GM23338 (cell line): ENCODE data around the gene ADGRB3. TPM values are rescaled to one million over a fixed set of nuclear protein-coding genes. Genes with fewer than 3 reads are reported as not detected.

Experiments
- ATAC-seq: fragments of 200-7000 bp; cut with Tn5 transposase; 3 replicates; pipeline ENCODE4 v1.9.1; 2020
- DNase-seq: peaks from one replicate; pipeline ENCODE4 v3.0.0-alpha.2; 2015; ENCODE audit warnings: low spot score
- H2AFZ ChIP-seq: fragments of 200-600 bp; sonication (generic); 2 replicates; pipeline ENCODE4 v1.8.0; 2016; ENCODE audit warnings: antibody characterized with exemption, mild to moderate bottlenecking, moderate library complexity
- H3F3A ChIP-seq: fragments of 200-600 bp; sonication (generic); replicated peaks from 2 replicates; pipeline ENCODE4 v1.8.0; 2017; ENCODE audit warnings: antibody characterized with exemption, mixed run types, low read depth
- H3K27ac ChIP-seq: fragments of 200-600 bp; sonication (generic); 2 replicates; pipeline ENCODE4 v1.6.1; 2016; ENCODE audit warnings: low read depth
- H3K27me3 ChIP-seq: fragments of 200-600 bp; sonication (generic); 2 replicates; pipeline ENCODE4 v1.8.0; 2016; ENCODE audit warnings: mild to moderate bottlenecking, mixed run types, moderate library complexity; ENCODE audit not compliant: insufficient read depth
- H3K36me3 ChIP-seq: fragments of 200-600 bp; sonication (generic); 2 replicates; pipeline ENCODE4 v1.8.0; 2016; ENCODE audit warnings: mild to moderate bottlenecking; ENCODE audit not compliant: insufficient read depth
- H3K4me1 ChIP-seq: fragments of 200-600 bp; sonication (generic); 2 replicates; pipeline ENCODE4 v1.8.0; 2016; ENCODE audit warnings: mild to moderate bottlenecking, moderate library complexity; ENCODE audit not compliant: insufficient read depth
- H3K4me2 ChIP-seq: fragments of 200-600 bp; sonication (generic); 2 replicates; pipeline ENCODE4 v1.7.1; 2017; ENCODE audit warnings: mixed run types
- H3K4me3 ChIP-seq: fragments of 200-600 bp; sonication (generic); 2 replicates; pipeline ENCODE4 v1.6.1; 2016; ENCODE audit warnings: mixed run types
- H3K79me2 ChIP-seq: fragments of 200-600 bp; sonication (generic); replicated peaks from 2 replicates; pipeline ENCODE4 v1.8.0; 2017; ENCODE audit warnings: mild to moderate bottlenecking; ENCODE audit not compliant: insufficient read depth
- H3K9me2 ChIP-seq: fragments of 200-600 bp; sonication (generic); 2 replicates; pipeline ENCODE4 v1.8.0; 2017; ENCODE audit not compliant: insufficient read depth
- H4K20me1 ChIP-seq: fragments of 200-600 bp; sonication (generic); replicated peaks from 2 replicates; pipeline ENCODE4 v1.8.0; 2017; ENCODE audit warnings: mild to moderate bottlenecking; ENCODE audit not compliant: insufficient read depth
- H3K27ac Mint-ChIP-seq: 2 replicates; pipeline ENCODE4 v1.8.0; 2020; ENCODE audit warnings: inconsistent platforms, mild to moderate bottlenecking, moderate library complexity, mixed read lengths
- H3K27me3 Mint-ChIP-seq: 3 replicates; pipeline ENCODE4 v1.8.0; 2022; ENCODE audit warnings: low read depth, mild to moderate bottlenecking, moderate library complexity, mixed read lengths, inconsistent platforms; ENCODE audit not compliant: insufficient read depth, poor library complexity
- H3K36me3 Mint-ChIP-seq: 3 replicates; pipeline ENCODE4 v1.8.0; 2021; ENCODE audit warnings: low read depth, mild to moderate bottlenecking, inconsistent platforms, moderate library complexity, mixed read lengths
- H3K4me1 Mint-ChIP-seq: 3 replicates; pipeline ENCODE4 v1.8.0; 2020; ENCODE audit warnings: mild to moderate bottlenecking, inconsistent platforms, mixed read lengths
- H3K4me3 Mint-ChIP-seq: 3 replicates; pipeline ENCODE4 v1.8.0; 2021; ENCODE audit warnings: moderate library complexity, mild to moderate bottlenecking, inconsistent platforms, mixed read lengths
- H3K9me3 Mint-ChIP-seq: 3 replicates; pipeline ENCODE4 v1.8.0; 2020; ENCODE audit warnings: moderate library complexity, mild to moderate bottlenecking, inconsistent platforms, mixed read lengths
- CREB1 ChIP-seq: fragments of 250-450 bp; sonication (Bioruptor Pico); IDR thresholded peaks from 2 replicates; pipeline ENCODE4 v1.5.0; 2020; ENCODE audit warnings: low read depth, mild to moderate bottlenecking, moderate library complexity
- POLR2AphosphoS5 ChIP-seq: IDR thresholded peaks from 2 replicates; pipeline ENCODE4 v1.6.1; 2016; ENCODE audit warnings: antibody characterized with exemption, low read depth
- ZNF331 ChIP-seq: fragments of 250-450 bp; sonication (Bioruptor Pico); IDR thresholded peaks from 2 replicates; pipeline ENCODE4 v1.5.0; 2020; ENCODE audit warnings: low read depth, mild to moderate bottlenecking, moderate library complexity
- polyA plus RNA-seq: library from polyadenylated mRNA; unstranded; fragments of >200 nt; fragmentation: Nextera tagmentation; extraction: Ambion mirVana; gene quantifications from 2 replicates; pipeline ENCODE4 v1.2.1, GENCODE V29; 2016
- total RNA-seq: library from RNA; depleted of rRNA; stranded (reverse); fragments of >200 nt; shearing (Covaris generic); gene quantifications from 2 replicates; pipeline ENCODE4 v1.2.3, GENCODE V29; 2014
- TF ChIP-seq, protein P1 (sequence below): fragments of 250-450 bp; sonication (Bioruptor Pico); IDR thresholded peaks from 2 replicates; pipeline ENCODE4 v1.5.0; 2020; ENCODE audit warnings: mild to moderate bottlenecking, moderate library complexity
- TF ChIP-seq, protein P2 (sequence below): IDR thresholded peaks from 2 replicates; pipeline ENCODE4 v1.6.1; 2016; ENCODE audit warnings: antibody characterized with exemption

ADGRB3 gene
- total and polyA plus RNA-seq, 2 experiments from 2014 or later = 0.92 to 4.0 TPM

DNA sequence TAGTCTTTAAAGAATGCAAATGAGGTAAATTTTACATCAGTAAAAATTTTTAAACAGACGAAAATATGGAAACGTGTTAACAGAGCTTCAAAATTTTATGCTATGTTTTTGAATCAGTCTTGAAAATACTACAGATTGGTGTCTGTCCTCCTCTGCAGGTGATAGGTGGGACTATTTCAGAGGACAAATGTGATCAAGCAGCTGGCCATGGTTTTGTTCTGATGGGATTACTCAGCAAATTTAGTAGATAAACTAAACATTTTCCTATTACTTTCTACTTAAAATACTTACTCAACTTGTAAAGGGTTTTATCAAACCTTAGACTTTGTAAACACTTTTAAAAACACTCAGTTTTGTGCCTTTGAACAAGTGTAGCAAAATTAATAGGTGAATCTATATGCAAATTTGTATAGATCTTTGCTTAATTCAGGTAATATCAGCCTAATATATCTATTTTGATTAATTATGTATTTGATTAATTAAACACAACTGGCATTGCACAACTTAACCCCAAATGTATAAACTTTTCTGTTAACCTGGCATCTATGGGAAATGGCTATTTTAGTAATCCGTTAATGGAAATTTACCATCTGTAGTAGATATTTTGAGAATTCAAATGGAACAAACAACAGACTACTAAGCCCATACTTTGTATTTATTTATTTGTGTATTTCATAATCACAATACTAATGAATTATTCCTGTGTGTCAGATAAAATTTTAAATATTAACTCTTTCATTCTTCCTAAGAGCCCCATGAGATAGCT is 22.5 kb downstream of the ADGRB3 start (continued):
- TF ChIP-seq, protein P1, sequence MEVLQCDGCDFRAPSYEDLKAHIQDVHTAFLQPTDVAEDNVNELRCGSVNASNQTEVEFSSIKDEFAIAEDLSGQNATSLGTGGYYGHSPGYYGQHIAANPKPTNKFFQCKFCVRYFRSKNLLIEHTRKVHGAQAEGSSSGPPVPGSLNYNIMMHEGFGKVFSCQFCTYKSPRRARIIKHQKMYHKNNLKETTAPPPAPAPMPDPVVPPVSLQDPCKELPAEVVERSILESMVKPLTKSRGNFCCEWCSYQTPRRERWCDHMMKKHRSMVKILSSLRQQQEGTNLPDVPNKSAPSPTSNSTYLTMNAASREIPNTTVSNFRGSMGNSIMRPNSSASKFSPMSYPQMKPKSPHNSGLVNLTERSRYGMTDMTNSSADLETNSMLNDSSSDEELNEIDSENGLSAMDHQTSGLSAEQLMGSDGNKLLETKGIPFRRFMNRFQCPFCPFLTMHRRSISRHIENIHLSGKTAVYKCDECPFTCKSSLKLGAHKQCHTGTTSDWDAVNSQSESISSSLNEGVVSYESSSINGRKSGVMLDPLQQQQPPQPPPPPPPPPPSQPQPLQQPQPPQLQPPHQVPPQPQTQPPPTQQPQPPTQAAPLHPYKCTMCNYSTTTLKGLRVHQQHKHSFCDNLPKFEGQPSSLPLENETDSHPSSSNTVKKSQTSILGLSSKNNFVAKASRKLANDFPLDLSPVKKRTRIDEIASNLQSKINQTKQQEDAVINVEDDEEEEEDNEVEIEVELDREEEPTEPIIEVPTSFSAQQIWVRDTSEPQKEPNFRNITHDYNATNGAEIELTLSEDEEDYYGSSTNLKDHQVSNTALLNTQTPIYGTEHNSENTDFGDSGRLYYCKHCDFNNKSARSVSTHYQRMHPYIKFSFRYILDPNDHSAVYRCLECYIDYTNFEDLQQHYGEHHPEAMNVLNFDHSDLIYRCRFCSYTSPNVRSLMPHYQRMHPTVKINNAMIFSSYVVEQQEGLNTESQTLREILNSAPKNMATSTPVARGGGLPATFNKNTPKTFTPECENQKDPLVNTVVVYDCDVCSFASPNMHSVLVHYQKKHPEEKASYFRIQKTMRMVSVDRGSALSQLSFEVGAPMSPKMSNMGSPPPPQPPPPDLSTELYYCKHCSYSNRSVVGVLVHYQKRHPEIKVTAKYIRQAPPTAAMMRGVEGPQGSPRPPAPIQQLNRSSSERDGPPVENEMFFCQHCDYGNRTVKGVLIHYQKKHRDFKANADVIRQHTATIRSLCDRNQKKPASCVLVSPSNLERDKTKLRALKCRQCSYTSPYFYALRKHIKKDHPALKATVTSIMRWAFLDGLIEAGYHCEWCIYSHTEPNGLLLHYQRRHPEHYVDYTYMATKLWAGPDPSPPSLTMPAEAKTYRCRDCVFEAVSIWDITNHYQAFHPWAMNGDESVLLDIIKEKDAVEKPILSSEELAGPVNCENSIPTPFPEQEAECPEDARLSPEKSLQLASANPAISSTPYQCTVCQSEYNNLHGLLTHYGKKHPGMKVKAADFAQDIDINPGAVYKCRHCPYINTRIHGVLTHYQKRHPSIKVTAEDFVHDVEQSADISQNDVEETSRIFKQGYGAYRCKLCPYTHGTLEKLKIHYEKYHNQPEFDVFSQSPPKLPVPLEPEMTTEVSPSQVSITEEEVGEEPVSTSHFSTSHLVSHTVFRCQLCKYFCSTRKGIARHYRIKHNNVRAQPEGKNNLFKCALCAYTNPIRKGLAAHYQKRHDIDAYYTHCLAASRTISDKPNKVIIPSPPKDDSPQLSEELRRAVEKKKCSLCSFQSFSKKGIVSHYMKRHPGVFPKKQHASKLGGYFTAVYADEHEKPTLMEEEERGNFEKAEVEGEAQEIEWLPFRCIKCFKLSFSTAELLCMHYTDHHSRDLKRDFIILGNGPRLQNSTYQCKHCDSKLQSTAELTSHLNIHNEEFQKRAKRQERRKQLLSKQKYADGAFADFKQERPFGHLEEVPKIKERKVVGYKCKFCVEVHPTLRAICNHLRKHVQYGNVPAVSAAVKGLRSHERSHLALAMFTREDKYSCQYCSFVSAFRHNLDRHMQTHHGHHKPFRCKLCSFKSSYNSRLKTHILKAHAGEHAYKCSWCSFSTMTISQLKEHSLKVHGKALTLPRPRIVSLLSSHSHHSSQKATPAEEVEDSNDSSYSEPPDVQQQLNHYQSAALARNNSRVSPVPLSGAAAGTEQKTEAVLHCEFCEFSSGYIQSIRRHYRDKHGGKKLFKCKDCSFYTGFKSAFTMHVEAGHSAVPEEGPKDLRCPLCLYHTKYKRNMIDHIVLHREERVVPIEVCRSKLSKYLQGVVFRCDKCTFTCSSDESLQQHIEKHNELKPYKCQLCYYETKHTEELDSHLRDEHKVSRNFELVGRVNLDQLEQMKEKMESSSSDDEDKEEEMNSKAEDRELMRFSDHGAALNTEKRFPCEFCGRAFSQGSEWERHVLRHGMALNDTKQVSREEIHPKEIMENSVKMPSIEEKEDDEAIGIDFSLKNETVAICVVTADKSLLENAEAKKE (CRISPR knock-in tag) = no peak

GRCh38 chr6:68658338-68658737 is 23.3 kb downstream of the ADGRB3 start:
- no peaks in the 10 kb centered on the region for H3K79me2 ChIP-seq
- no peaks in the 10 kb centered on the region for H3K36me3 Mint-ChIP-seq
- H3K9me2 ChIP-seq = no peaks in the 10 kb centered on the region
- DNase-seq (no peak), ATAC-seq (no peak)
- H3K27me3 ChIP-seq = no peaks in the 10 kb centered on the region
- no peaks in the 10 kb centered on the region; the same call in 1 of the 2 replicates for H3K4me1 ChIP-seq
- H3K9me3 Mint-ChIP-seq = no peaks in the 10 kb centered on the region
- no peak overlapping the region for H2AFZ ChIP-seq
- H4K20me1 ChIP-seq = no peaks in the 10 kb centered on the region
- H3K4me3 Mint-ChIP-seq = no peak overlapping the region
- H3K27me3 Mint-ChIP-seq = no peaks in the 10 kb centered on the region
- no peaks in the 10 kb centered on the region for H3K36me3 ChIP-seq
- no peak overlapping the region for H3K27ac ChIP-seq
- peak overlapping the region; percentile 53; the same call in 1 of the 2 replicates for H3K27ac Mint-ChIP-seq
- H3F3A ChIP-seq = no peaks in the 10 kb centered on the region
- no peak overlapping the region for H3K4me3 ChIP-seq
- H3K4me2 ChIP-seq = no peak overlapping the region
- TF ChIP-seq POLR2AphosphoS5 (no peak), ZNF331 (CRISPR knock-in tag) (no peak), CREB1 (CRISPR knock-in tag) (no peak)
- TF ChIP-seq, protein P2, sequence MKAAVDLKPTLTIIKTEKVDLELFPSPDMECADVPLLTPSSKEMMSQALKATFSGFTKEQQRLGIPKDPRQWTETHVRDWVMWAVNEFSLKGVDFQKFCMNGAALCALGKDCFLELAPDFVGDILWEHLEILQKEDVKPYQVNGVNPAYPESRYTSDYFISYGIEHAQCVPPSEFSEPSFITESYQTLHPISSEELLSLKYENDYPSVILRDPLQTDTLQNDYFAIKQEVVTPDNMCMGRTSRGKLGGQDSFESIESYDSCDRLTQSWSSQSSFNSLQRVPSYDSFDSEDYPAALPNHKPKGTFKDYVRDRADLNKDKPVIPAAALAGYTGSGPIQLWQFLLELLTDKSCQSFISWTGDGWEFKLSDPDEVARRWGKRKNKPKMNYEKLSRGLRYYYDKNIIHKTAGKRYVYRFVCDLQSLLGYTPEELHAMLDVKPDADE = no peak
- H3K4me1 Mint-ChIP-seq = peaks cover 6% of the 10 kb centered on the region; the same call in 2 of the 3 replicates
